K562 (cell line): Measurements from ENCODE around the gene MARK2. TPM values are rescaled to one million over a fixed set of nuclear protein-coding genes. Genes with fewer than 3 reads are reported as not detected.
"Not testable (repeated sequence)": the region's sequence is repeated elsewhere in the genome, so short reads cannot be mapped to it uniquely, and the experiment has no call there.

Experiments
- ATAC-seq: fragments of 200-7000 bp; cut with Tn5 transposase; 3 replicates; pipeline ENCODE4 v1.9.1; 2020; ENCODE audit warnings: moderate library complexity
- BruUV-seq: library from RNA; stranded (reverse); fragments of 400-500 nt; replicated peaks from 2 replicates; lab custom pipeline; 2021; lab: Mats Ljungman, UMichigan
- CTCF ChIA-PET: fragments of 300-600 bp; formaldehyde crosslinking; extraction: SDS; loops from one replicate; lab custom pipeline; 2021; ENCODE audit warnings: low intra/inter-chr PET ratio; lab: Yijun Ruan, JAX
- POLR2A ChIA-PET: fragments of 300-600, 350-650 bp; sonication (Branson Sonifier 250); formaldehyde crosslinking; extraction: SDS; loops from one replicate; lab custom pipeline; 2021; ENCODE audit warnings: antibody characterized with exemption, inconsistent platforms; lab: Yijun Ruan, JAX
- DNase-seq, 4 experiments: peaks; one replicate each; pipeline versions ENCODE4 v3.0.0 to v3.0.0-alpha.2; 2011 to 2018; ENCODE audit warnings: low spot score in 3 of 4, mixed read lengths in 3 of 4; ENCODE audit errors: extremely low read depth in 1 of 4
- FAIRE-seq: peaks from 2 replicates; lab custom pipeline; 2011; peaks lifted over from hg19 to GRCh38; lab: Jason Lieb, UNC
- H2AFZ ChIP-seq: 2 replicates; pipeline ENCODE4 v1.6.0; 2011; ENCODE audit warnings: low read depth, low read length, control low read depth, inconsistent platforms
- H3K27ac ChIP-seq: fragments of 200-600 bp; 3 replicates; pipeline ENCODE4 v1.8.0; 2011; ENCODE audit warnings: low read depth, mild to moderate bottlenecking, control low read depth, inconsistent platforms, low read length, moderate library complexity, mixed read lengths; ENCODE audit errors: extremely low read depth
- H3K27me3 ChIP-seq, 2 experiments: fragments of 300-600 bp in 1 of 2; 2 replicates in 1 of 2; 3 replicates in 1 of 2; pipeline versions ENCODE4 v1.6.0 to v1.8.0; 2011; ENCODE audit warnings: inconsistent platforms in 2 of 2, low read length in 2 of 2, mild to moderate bottlenecking in 1 of 2, mixed read lengths in 1 of 2, moderate library complexity in 1 of 2; ENCODE audit not compliant: control insufficient read depth in 2 of 2, insufficient read depth in 2 of 2
- H3K36me3 ChIP-seq: fragments of 300-600 bp; 3 replicates; pipeline ENCODE4 v1.8.0; 2011; ENCODE audit warnings: mild to moderate bottlenecking, low read length, inconsistent platforms; ENCODE audit not compliant: control insufficient read depth, insufficient read depth
- H3K4me1 ChIP-seq, 2 experiments: fragments of 200-600 bp in 1 of 2; replicated peaks in 1 of 2; 2 replicates in 1 of 2; 3 replicates in 1 of 2; pipeline versions ENCODE4 v1.5.1 to v1.8.0; 2011; ENCODE audit warnings: inconsistent platforms in 2 of 2, low read length in 2 of 2, mild to moderate bottlenecking in 1 of 2, mixed read lengths in 1 of 2, moderate library complexity in 1 of 2; ENCODE audit not compliant: control insufficient read depth in 2 of 2, insufficient read depth in 2 of 2
- H3K4me2 ChIP-seq: 2 replicates; pipeline ENCODE4 v1.6.1; 2011; ENCODE audit warnings: low read length, control low read depth, inconsistent platforms, mixed read lengths; ENCODE audit not compliant: insufficient read depth
- H3K4me3 ChIP-seq: fragments of 200-600 bp; sonication (generic), shearing (Covaris generic); 2 replicates; pipeline ENCODE4 v1.5.1; 2016; ENCODE audit warnings: control low read depth, inconsistent platforms
- H3K79me2 ChIP-seq: fragments of 200-600 bp; 3 replicates; pipeline ENCODE4 v1.8.0; 2011; ENCODE audit warnings: low read length, inconsistent platforms; ENCODE audit not compliant: control insufficient read depth, insufficient read depth
- H3K9ac ChIP-seq, 2 experiments: 2 replicates each; pipeline versions ENCODE4 v1.6.0 to v1.6.1; 2011; ENCODE audit warnings: low read depth in 2 of 2, low read length in 2 of 2, control low read depth in 1 of 2, inconsistent platforms in 1 of 2, mild to moderate bottlenecking in 1 of 2, mixed read lengths in 1 of 2; ENCODE audit not compliant: insufficient read depth in 1 of 2
- H3K9me1 ChIP-seq: one replicate; pipeline ENCODE4 v1.6.0; 2011; ENCODE audit warnings: inconsistent platforms, mild to moderate bottlenecking, low read length, moderate library complexity; ENCODE audit not compliant: control insufficient read depth, insufficient read depth
- H3K9me3 ChIP-seq: replicated peaks from 2 replicates; pipeline ENCODE4 v1.5.1; 2011; ENCODE audit warnings: low read depth, low read length, inconsistent platforms; ENCODE audit not compliant: control insufficient read depth, insufficient read depth
- H4K20me1 ChIP-seq: replicated peaks from 2 replicates; pipeline ENCODE4 v1.6.1; 2011; ENCODE audit warnings: low read length, inconsistent platforms, mixed read lengths; ENCODE audit not compliant: control insufficient read depth, insufficient read depth
- BRD4 ChIP-seq: fragments of 200-600 bp; sonication (generic); IDR thresholded peaks from 2 replicates; pipeline ENCODE4 v1.6.1; 2017; ENCODE audit warnings: inconsistent platforms
- MAFG ChIP-seq: fragments of 450-650 bp; conservative IDR thresholded peaks from 2 replicates; pipeline ENCODE4 v1.6.1; 2016; ENCODE audit warnings: missing genetic modification characterization, missing compliant biosample characterization
- NFATC3 ChIP-seq: fragments of 450-650 bp; IDR thresholded peaks from 2 replicates; pipeline ENCODE4 v1.6.1; 2017; ENCODE audit warnings: mild to moderate bottlenecking
- RAD21 ChIP-seq, 2 experiments: fragments of 250-450 bp in 1 of 2; fragments of 450-650 bp in 1 of 2; sonication (Bioruptor Pico) in 1 of 2; formaldehyde crosslinking in 1 of 2; IDR thresholded peaks in 1 of 2; conservative IDR thresholded peaks in 1 of 2; 2 replicates each; pipeline versions ENCODE4 v1.4.0 to v1.8.0; 2020 to 2022; ENCODE audit warnings: mild to moderate bottlenecking in 2 of 2, moderate library complexity in 1 of 2
- VEZF1 ChIP-seq: fragments of 200-800 bp; sonication (Bioruptor generic); IDR thresholded peaks from 2 replicates; pipeline ENCODE4 v1.6.1; 2017; ENCODE audit warnings: missing genetic modification characterization, missing compliant biosample characterization
- ZNF197 ChIP-seq: fragments of 200-800 bp; sonication (Bioruptor generic); IDR thresholded peaks from 2 replicates; pipeline ENCODE4 v1.6.1; 2016; ENCODE audit warnings: low read depth, missing genetic modification characterization, missing compliant biosample characterization
- ZNF79 ChIP-seq: fragments of 250-450 bp; sonication (Bioruptor Pico); IDR thresholded peaks from 2 replicates; pipeline ENCODE4 v1.4.0; 2020; ENCODE audit warnings: low read depth, mild to moderate bottlenecking, moderate library complexity
- WGBS: fragments of 100-300 bp; shearing (Covaris generic); methylation state at CpG from one replicate; pipeline ENCODE4 v1.1.6; 2016; ENCODE audit warnings: low coverage, mixed read lengths; ENCODE audit not compliant: insufficient coverage; ENCODE audit errors: missing lambda C conversion rate; 5-methylcytosine and 5-hydroxymethylcytosine counted together
- in situ Hi-C: fragments of 300-500 bp; cut with MboI; formaldehyde crosslinking; loops from 4 replicates; pipeline ENCODE4 v1.15.0; 2018; ENCODE audit warnings: inconsistent platforms, mixed read lengths
- intact Hi-C: fragments of 100-400 bp; cut with micrococcal nuclease; formaldehyde crosslinking; loops from 2 replicates; pipeline ENCODE4 v1.14.2; 2022
- polyA plus RNA-seq, 8 experiments: library from polyadenylated mRNA; depleted of rRNA in 4 of 8; stranded (reverse) in 5 of 8; unstranded in 3 of 8; fragments of >200 nt; fragmentation: Nextera tagmentation in 2 of 8; fragmentation: Illumina TruSeq in 1 of 8; extraction: Ambion mirVana in 2 of 8; extraction: Trizol in 1 of 8; gene quantifications; 2 replicates each; pipeline versions ENCODE4 v1.2.1 to v1.2.3, GENCODE V29; 2011 to 2014; ENCODE audit warnings: inconsistent platforms in 1 of 8, missing spikeins in 1 of 8
- total RNA-seq, 7 experiments: library from RNA; depleted of rRNA in 6 of 7; stranded (reverse); fragments of >200 nt in 6 of 7; fragmentation: Illumina TruSeq in 2 of 7; extraction: Trizol in 2 of 7; gene quantifications; 2 replicates each; pipeline versions ENCODE4 v1.2.1 to v1.2.3, GENCODE V29; 2011 to 2021; ENCODE audit warnings: low replicate concordance in 1 of 7

MARK2 gene
- total and polyA plus RNA-seq, 9 of the 15 experiments (the other 6 are each of a cell fraction or from before 2014, with no cell fraction given): 0.32 to 43.5 (median 15.1) TPM

- TF ChIP-seq VEZF1 (no peak), MAFG (tag) (no peak), ZNF197 (CRISPR knock-in tag) (no peak), BRD4 (no peak), ZNF79 (CRISPR knock-in tag) (no peak), RAD21 (CRISPR knock-in tag; conservative IDR thresholded peaks at IDR 0.05 in 1 of 2, IDR thresholded peaks at IDR 0.05 in 1 of 2) (no peak), NFATC3 (no peak)
Observed at GRCh38 chr11:63862923-63863322, 24.0 kb downstream of the MARK2 start (continued).

DNA sequence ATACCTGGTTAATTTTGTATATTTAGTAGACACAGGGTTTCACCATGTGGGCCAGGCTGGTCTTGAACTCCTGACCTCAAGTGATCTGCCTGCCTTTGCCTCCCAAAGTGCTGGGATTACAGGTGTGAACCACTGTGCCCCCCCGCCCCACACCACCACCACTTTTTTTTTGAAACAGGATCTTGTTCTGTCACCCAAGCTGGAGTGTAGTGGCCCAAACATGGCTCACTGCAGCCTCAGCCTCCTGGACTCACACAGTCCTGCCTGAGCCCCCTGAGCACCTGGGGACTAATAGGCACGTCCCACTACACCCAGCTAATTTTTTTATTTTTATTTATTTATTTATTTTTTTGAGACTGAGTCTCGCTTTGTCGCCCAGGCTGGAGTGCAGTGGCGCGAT, 24.7 kb downstream of the MARK2 start:
- intact Hi-C loops, H3K27me3 ChIP-seq, H3K9me3 ChIP-seq, CTCF ChIA-PET, FAIRE-seq, ATAC-seq, BruUV-seq, H3K9ac ChIP-seq, in situ Hi-C loops, H4K20me1 ChIP-seq, DNase-seq, H3K27ac ChIP-seq, H3K4me3 ChIP-seq, H2AFZ ChIP-seq, H3K9me1 ChIP-seq, H3K4me2 ChIP-seq: not testable (repeated sequence)
- H3K36me3 ChIP-seq: peaks cover 45% of the 10 kb centered on the region; the same call in 2 of the 3 replicates
- POLR2A ChIA-PET: interaction anchor here (1.4 kb wide), 1 partner anchor 9 kb away, joined by 4 read pairs; no protein-coding TSS in a partner anchor
- WGBS: 97% methylated on average over 6 of the region's 6 CpGs
- H3K4me1 ChIP-seq: peaks cover 2 to 10% of the 10 kb centered on the region in 2 experiments; a peak in 4 of 5 replicates
- H3K79me2 ChIP-seq: peaks cover 55% of the 10 kb centered on the region
